HG02840 (cell line): ENCODE measurements around the gene ZNF536.
"Not testable (repeated sequence)": the region's sequence is repeated elsewhere in the genome, so short reads cannot be mapped to it uniquely, and the experiment has no call there.

ENCODE experiments used
- ATAC-seq: cut with Tn5 transposase; IDR thresholded peaks from one replicate; pipeline ENCODE4 v1.9.1; 2021; ENCODE audit warnings: mild to moderate bottlenecking, moderate library complexity, moderate number of reproducible peaks; ENCODE audit not compliant: unreplicated experiment, low FRiP score

ZNF536 gene

DNA sequence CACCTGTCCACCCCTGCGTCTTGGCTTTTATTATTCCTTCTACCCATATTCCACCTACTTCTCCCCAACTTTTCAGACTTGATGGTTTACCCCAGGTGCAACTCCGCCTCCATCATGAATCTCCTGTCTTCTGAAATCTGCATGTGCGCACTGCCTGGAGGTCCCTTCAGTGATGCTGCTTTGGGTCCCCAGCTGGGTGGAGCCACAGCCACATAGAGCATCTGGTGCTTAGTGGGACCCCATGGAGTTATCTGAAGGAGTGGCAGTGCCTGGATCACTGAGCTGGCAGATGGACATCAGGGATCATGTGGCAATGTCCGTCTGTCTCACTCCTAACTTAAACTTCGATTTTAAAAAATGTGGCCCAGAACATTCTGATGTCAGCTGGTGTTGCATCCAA lies 13.5 kb downstream of the ZNF536 start:
- ATAC-seq, result no peak

DNA sequence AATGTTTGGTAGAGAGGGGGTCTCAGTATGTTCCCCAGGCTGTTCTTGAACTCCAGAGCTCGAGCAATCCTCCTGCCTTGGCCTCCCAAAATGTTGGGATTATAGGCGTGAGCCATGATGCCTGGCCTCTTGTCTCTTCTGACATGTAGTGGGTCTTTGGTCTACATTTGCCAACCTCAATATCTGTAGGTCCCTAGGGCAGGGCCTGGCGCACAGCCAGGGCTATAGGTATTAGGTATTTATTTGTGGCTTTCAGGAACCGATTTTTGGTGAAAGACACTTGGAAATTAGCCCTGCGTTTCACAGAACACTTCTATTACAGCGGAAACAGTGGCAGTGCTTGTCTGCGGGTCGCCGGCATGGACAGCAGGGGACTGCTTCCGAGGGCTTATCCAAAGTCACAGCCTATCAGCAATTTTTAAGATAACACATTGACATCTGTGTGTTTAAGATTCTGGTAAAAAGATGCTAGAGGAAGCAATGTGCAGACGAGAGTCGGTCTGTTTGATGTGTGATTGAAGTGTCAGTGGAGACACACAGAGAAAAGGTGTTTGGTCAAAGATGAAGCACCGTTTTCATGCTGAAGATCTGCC lies 14.5 kb downstream of the ZNF536 start:
- no peak for ATAC-seq

DNA sequence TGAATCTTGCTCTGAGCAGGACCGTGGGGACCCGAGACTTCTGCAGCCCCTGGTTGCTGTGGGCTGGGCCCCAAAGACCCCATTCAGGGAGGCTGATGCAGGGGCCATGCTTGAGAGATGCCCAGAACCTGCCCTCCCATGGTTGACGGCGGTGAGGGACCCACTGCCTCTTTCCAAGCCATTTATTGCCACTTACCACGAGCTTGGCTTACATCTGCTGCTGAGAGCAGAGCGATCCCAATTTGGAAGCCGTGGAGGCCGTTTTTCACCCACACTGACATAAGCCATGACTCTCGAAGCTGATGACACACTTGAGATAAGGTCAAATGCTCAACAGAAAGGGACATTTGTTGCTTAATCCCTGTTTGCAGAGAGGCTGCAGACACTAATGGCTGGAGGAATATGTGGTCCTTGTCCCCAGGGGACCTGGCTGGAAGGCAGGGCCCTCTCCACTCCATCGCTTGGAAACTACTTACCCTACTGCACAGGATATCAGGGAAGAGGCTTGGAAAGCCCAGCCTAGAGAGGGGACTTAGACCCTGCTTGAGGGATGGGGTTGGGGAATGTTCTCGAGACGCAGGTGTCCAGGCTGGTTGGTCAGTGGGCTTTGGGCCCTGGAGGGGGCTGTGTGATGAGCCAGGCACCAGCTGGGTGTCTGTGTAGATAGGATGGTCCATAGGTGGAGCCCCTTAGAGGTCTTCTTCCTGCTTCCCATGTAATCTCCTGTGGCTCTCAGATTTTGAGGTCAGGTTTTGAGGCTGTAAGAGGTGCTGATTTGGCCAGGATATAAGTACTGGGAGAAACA lies 15.3 kb downstream of the ZNF536 start:
- ATAC-seq, result no peak

DNA sequence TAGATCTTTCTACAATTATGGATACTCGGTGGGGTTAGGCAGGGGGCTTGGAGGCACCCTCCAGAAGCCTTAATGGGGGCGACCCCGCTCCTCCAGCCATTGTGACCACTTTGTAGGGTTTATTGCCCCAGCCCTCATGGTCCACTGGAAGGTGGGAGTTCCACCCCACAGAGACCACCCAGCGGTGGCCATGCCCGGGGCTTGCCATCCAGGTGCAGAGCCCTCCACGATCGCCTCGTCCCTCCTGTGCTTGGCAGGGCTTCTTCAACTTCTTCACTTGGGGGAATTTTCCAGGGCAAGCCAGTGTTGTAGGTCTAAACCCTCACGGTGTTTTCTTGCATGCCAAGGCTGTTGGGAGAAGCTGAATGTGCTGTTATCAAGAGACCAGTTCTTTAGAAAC lies 16.1 kb downstream of the ZNF536 start:
- ATAC-seq, result no peak

DNA sequence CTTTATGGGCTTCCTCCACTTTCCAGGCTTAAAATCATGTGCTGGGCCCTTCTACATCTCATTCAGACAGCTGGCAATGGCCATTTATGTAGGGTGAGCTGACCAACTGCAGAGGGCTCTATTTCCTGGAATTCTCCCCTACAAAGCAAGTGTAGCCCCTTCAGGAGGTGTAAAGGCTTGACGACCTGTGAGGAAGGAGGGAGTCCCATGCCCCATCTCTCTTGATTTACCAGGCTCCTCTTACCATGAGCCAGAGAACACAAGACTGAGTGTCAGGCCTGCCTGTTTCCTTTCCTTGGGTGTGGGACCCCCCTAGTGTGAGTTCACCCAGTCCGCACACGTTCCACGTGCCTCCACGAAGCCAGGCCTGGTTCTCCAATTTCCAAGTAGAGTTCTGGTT lies 16.6 kb downstream of the ZNF536 start:
- ATAC-seq, result no peak

DNA sequence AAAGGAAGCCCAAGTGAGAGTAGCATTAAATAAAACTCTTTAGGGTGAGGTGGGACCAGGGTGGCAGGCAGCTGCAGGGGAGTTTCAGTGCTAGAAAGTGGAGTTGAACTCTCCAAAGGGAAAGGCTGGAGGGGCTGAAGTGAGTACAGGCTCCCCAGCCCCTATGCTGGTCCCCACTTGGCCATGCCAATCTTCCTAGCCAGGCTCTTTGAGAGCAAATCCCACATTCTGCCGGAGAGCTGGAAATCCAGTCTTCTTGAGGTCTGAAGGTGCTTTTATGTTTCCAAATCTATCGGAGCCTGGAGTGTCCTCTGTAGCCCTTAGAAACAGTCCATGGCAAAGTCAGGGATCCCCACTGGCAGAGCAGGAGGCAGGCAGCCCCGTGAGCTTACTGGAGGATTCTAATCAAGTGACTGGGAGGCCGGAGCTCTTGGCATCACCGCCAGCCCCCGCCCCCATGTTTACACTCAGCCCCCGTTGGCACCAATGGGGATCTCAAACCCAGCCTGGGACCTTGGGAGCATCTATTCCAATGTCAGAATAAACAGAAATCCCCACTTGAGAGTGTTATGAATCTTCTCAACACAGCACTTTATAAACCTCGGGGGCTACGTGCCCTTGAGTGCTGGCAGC lies 18.3 kb downstream of the ZNF536 start:
- no peak for ATAC-seq

DNA sequence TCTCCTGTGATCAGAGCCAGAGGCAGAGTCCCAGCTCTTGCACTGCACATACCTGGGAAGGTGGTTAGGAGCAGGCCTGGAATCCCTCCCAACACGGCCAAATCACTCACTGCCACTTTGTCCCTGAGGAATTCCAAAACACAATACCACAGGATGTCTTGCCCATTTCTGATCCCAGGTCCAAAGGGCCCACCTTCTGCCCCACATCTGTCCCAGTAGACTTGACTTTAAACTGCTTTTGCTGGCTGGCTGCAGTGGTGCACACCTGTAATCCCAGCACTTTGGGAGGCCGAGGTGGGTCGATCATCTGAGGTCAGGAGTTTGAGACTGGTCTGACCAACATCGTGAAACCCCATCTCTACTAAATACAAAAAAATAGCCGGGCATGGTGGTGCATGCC lies 18.9 kb downstream of the ZNF536 start:
- no peak for ATAC-seq

DNA sequence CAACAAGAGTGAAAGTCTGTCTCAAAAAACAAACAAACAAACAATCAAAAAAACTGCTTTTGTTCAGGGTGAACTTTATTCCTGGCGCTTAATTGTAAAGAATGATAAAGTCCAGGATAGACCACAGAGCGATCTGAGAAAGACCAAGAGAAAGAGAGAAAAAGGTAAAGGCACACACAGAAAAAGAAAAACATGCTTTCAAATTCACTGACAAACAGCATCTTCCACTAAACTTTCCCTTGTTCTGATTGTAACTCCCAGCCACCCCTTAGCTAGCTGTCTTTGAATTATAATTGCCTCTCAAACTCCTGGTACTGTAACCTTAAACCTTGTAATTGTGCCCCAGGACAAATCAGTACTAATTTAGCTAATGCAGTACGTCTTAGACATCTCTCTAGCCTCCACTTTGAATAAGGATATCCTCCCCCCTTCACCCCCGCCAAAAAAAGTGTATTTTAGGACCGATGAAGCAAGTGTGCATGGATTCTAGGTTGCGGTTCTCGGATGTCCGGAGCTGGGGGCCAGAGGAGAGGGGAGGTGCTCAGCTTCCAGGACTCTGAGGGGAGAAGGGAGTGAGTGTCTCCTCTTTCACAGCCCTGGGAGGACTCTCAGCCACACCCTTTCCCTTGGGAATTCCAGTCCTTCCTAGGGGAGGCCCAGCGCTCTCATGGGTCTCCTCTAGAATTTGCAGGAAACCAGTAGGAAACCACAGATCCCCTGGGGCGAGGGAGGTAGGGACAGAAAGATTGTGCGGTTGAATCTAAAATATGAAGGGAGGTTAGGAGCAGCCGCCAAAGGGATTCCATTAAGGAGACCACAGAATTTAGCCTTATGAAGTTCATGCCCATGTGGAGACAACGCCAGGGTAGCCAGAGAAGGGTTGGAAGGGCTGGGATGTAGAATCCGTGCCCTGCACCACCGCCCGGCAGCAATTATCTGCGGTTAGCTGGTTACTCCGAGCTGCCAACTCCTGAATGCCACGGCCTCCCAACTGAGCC lies 19.7 kb downstream of the ZNF536 start:
- ATAC-seq, result no peak

DNA sequence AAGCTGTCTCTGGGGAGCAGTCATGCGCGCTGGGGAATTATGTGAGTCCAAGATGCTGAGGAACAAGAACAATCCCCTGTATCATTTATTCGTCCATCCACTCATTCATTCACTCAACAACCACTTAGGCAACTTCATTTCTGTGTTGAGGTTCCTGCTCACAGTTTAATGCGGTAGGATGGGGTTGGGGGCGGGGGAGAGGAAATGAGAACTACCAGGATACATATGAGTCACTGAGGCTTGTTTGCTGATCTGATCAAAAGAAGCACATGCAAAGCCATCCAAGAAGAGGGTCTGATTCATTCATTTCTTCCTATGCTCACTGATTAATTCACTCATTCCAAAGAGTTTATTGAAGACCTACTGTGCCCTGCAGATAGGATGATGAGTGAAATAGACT lies 20.9 kb downstream of the ZNF536 start:
- no peak for ATAC-seq

DNA sequence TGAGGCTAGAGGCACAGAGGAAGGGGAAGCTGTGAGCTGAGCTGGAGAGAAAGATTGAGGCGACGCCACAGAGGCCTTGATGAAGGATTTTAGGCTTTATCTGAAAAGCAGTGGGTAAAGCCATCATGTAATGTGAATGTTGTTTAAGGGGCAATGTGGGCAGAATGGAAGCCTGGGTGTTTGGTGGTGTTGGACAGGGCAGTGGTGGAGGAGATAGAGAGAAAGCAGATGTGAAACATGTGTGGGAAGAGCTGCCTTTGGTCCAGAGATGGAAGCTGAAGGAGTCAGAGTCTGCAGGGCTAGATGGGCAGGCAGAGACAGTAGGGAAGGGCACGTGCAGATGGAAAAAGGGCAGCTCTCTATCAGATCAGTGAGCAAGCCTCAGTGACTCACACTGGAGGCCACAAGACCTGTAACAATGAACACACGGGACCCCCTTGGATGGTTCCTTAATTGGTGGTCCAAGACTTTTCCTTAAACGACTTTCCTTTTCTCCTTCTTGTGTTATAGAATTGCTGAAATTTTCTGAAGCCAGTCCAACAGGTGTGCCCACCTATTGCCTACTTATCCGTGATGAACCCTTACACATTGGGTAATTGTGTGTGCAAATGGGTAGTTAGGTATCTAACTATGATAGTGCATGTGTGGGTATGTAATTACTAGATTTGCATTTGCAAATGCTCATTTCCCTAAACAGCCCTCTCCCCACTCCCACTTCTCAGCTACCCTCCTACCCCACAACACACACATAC lies 21.7 kb downstream of the ZNF536 start:
- ATAC-seq, result no peak

DNA sequence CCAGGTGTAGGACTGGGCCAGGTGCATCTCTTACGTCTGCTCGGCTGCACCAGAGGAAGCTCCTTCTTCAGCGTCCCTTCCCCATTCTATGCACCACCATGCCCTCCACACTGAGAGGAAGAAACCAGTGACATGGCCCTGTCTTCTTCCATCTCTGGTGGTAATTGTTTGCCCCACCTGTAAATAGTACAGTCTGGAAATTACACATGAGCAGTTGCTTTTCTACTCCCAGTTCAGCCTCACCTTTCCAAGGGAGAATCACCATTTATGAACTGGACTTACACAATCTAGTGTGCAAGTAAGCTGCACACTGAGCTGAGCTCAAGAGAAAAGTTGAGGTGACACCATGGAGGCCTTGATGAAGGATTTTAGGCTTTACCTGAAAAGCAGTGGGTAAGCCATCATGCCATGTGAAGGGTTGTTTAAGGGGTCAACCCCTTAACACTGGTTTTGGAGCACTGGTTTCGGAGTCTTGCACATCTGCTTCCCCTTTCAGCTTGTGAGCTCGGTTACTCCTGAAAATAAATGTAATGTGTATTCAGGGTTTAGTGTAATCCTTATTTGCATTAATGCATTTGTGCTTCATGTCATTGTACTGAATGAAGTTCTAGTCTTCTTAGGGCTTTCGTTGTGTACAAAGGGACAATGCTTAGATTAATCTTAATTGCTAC lies 22.4 kb downstream of the ZNF536 start:
- no peak for ATAC-seq

DNA sequence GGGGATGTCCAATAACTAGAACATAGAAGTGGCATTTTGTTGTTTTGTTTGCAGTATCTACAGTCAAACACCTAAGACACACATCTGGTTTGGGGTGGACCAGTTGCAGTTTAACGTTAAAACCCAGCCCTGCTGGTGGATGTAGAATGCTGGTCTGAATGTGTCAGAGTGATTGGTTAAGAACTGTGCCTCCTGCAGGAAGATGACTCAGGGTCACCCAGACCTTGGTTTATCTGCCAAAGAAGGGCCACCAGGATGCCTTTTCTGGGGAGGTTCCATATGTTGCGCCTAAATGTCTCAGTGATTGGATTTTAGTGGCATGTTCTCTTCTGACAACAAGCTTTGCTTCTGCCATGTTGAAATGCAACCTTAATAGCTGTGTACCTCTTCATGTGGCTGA lies 23.1 kb downstream of the ZNF536 start:
- ATAC-seq, result no peak

DNA sequence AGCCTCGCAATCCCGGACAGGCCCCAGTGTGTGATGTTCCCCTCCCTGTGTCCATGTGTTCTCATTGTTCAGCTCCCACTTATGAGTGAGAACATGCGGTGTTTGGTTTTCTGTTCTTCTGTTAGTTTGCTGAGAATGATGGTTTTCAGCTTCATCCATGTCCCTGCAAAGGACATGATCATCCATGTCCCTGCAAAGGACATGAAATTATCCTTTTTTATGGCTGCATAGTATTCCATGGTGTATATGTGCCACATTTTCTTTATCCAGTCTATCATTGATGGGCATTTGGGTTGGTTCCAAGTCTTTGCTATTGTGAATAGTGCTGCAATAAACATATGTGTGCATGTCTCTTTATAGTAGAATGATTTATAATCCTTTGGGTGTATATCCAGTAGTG lies 26.4 kb downstream of the ZNF536 start:
- not testable (repeated sequence) for ATAC-seq

DNA sequence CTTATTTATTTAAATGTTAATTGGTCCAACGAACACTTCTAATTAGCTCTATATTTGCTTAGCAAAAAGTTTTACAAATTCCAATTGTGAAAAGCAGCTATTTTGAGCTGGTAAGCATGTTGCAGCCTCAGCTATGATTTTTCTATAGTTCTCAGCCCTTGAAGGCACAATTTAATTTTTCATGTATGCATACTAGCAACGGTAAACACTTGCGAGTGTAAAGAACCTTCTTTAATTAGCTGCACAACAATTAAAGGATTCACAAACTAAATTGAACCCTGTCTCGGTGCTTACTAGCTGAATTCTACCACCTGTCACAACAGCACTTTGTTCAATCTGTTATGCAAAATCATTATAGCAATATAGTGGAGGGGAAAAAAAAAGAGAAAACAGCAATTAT lies 29.8 kb downstream of the ZNF536 start:
- no peak for ATAC-seq

DNA sequence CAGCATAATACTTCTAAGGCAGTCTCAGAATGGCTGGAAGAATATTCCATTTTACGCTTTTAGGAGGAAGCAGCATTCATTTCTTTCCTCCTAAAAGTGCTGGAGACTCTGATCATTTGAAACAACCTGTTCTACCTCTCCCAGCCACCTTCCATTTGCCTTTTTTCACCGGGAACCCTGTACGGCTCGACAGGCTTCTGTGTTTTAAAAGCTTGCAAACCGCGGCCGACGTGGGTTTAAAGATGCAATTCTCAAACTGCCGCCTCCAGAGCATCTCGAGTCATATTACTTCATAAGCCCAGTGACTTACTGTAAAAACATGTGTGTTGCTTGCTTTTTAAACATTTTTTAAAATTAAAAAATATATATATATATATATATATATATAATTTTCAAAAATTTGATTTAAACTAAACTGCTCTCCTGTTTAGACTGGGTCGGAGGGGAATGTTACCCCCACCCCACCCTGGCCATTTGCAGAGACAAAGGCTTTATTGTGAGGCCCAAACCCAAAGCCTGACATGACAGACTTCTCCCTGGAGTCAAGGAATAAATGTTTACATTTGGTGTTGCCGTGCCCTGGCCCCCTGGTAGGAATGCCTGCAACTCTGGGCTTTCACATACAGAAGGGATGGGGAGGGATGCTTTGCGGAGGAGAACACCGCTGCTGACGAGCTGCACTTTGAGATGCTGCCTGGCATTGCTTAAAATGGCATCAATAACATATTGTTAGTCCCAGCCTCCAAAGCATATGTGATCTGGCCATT lies 30.4 kb downstream of the ZNF536 start:
- no peak for ATAC-seq

DNA sequence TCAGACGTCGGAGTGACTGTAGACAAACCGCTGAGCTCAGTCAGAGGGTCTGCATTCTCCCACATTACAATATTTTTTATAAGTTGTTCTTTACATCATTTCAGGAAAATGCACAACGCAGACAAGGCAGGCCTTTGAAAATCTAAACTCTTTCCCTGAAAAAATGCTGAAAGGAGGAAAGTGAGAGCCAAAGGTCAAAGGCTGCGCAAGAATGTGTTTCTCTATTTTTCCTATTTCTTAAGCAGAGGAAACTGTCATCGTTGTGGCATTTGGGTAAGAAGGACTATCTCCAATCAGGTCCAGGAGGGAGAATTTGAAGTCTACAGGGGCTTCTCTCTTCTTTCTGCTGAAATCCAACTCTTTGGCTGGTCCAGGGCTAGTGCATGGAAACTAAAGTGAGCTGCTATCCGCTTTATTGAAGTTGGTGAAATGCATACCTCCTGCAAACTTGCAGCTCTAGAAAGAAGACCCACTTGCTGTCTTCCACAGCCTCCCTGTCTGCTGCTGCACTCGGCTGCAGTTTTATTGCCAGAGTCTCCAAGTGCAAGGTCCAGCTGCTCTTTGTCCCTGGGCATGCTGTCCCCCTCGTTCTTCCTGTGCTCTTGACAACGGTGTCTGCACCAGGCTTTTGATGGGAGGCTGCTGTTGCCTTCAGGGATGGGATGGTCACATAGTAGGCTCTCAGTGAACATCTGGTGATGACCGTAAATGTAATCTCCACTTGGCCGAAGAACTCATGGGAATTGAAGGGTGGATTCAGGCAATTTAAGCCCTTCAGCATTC lies 31.2 kb downstream of the ZNF536 start:
- ATAC-seq, result no peak

DNA sequence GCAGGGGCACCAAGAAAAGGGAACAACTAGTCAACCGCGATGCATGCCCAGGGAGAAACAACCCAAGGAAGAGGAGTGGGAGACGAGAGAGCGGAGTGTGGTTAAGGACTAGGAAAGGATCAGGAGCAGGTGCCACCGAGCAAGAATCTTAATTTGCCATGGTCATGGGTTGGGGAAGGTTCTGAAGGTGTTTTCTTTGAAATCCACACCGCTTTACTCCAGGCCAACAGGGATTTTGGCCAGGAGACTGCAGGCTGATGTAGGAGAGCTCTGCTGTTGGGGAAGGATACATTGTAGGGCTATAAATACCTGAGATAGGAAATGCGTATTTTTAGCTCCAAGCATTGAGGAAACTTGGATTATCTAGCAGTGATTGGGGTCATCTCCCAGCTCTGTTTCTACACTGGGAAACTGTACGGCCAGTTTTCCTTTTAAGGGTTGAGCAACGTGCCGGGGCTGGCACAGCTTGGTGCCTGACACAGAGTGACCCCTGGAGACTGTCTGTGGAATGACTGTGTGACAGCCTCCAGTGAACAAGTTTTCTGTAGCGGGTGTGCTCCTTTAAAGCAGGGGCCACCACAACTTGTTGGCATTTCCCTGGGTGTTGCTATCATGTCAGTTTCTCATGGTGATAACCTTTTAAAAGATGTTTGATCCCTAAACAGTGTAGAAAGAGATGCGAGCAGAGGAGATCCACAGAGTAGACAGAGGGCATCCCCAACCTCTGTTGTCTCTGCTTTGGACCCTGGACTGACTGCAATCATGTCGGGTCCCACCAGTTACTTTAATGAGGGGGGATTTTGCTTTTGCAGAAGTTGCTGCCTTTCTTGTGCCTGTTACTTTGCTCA lies 34.3 kb downstream of the ZNF536 start:
- no peak for ATAC-seq
